Stimulated activated CD8-positive, alpha-beta memory T cell treated with anti-CD3 and anti-CD28 coated beads, Interleukin-4, amount 100 ng/mL, for 4 hours (primary cell): ENCODE results near the gene NIP7.
"Not testable (repeated sequence)": the region's sequence is repeated elsewhere in the genome, so short reads cannot be mapped to it uniquely, and the experiment has no call there.

Experiments used
- DNase-seq, 2 donors: peaks; one replicate each; pipeline ENCODE4 v3.0.0-alpha.2; 2020; ENCODE audit warnings: low read depth in 2 of 2, low spot score in 1 of 2

The NIP7 gene

DNA sequence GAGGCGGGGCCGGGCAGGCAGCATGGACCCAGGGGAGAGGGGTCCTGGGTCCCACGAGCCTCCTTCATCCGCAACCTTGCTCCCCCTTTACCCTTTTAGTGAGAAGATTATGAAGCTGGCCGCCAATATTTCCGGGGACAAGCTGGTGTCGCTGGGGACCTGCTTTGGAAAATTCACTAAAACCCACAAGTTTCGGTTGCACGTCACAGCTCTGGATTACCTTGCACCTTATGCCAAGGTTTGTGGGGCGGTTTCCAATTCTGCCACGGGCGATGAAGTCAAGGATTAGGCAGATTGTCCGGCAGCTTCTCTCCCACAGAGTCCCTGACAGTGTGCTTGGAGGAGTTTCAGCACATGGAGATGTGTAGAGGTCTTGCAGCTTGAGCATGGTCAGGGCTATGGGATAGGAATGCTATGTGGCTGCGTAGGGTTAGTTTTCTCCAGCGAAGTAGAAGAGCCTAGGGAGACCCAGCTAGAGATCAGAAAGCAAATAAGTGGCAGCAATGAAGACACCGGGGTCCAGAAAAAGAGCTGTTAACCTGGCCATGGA lies 598 bp downstream of the NIP7 start:
- no peak for DNase-seq

DNA sequence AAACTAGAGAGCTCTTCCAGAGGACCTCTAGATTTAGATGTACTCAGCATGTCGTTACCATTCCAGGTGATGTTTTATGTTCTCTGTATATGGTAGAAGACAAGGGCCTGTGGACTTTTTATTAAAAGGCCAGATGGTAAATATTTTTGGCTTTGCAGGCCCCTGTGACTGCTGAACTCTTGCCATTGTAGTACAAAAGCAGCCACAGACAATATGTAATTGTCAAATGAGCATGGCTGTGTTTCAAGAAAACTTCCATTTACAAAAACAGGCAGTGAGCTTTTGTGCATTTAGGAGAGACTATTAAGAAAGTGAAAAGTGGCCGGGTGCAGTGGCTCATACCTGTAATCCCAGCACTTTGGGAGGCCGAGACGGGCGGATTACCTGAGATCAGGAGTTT lies 4.6 kb downstream of the NIP7 start:
- no peak for DNase-seq

DNA sequence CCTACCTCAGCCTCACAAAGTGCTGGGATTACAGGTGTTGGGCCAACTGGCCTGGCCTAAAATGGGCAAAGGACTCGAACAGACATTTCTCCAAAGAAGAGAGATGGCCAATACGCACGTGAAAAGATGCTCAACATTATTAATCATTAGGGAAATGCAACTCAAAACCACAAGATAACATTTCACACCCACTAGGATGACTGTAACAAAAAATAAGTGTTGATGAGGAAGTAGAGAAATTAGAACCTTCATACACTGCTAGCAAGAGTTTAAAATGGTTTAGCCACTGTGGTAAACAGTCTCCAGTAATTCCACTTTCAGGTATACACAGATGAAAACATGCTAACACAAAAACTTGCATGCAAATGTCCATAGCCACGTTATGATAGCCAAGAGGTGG lies 6.4 kb downstream of the NIP7 start:
- DNase-seq, result no peak

DNA sequence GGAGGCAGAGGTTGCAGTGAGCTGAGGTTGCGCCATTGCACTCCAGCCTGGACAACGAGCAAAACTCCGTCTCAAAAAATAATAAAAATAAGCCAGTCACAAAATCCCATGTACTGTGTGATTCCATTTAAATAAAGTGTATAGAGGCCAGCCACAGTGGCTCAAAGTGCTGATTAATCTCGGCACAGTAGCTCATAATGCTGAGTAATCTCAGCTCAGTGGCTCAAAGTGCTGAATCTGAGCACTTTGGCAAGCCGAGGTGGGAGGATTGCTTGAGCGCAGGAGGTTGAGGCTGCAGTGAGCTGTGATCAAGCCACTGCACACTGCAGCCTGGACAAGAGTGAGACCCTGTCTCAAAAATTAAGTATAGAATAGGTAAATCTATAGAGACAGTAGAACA lies 7.1 kb downstream of the NIP7 start:
- no peak for DNase-seq

DNA sequence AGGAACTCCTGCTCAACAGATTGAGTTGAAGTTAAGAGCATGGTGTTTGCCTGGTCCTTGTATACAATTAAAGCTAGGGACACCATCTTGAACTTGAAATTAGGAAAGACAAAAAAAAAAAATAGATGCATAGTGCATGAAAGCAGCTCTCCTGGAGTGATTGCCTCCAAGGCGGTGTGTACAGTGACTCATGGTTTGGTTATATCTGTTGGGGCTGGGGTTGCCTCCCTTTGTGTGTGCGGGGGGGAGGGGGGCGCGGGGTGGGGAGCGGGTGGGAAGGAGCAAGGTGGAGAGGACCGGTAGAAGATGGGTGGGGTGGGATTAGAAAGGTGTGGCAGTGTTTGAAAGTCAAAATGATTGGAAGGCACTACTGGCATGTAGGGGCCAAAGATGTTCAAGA lies 8.7 kb downstream of the NIP7 start:
- DNase-seq, result no peak

DNA sequence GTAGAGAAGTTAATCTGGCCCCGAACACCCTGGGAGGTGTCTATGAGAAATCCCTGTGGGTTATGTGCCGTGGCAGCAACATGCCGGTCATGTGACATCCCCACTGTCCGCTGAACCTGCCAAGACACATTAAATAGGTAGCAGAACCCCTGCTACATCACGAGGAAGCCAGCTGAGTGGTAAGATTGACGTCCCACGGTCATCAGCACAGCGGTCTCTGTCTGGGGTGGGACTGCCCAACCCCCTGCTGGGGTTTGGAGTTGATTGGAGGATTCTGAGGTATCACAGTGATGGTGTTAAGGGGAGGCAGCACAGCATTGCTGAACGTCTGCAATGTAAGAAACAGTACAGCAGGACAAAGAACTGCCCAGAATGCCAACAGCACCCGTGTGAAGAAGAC lies 10.0 kb downstream of the NIP7 start:
- no peak for DNase-seq

DNA sequence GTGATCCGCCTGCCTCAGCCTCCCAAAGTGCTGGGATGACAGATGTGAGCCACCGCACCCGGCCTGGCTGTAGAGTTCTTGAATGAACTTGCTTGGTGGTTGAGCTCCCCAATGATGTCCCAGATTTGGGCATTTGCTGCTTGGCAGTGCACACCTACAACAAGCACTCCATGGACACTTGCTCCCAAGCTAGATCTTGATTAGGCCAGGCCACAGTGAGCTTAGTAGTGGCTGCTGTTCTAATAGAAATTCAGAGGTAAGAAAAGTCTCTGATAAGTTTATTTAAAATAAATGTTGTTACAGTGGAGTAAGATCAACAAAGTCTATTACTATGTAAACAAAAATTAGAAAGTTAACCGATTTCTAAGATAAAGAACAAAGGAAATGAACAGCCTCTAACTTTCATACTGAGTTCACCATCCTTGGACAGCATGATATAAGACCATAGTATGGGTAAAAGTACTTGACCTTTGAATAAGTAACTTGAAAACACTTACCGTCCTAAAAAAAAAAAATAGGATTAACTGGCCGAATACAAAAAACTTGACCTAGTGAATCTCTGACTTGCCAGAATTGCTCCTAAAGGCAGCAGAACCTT lies 11.1 kb downstream of the NIP7 start:
- DNase-seq, result no peak

DNA sequence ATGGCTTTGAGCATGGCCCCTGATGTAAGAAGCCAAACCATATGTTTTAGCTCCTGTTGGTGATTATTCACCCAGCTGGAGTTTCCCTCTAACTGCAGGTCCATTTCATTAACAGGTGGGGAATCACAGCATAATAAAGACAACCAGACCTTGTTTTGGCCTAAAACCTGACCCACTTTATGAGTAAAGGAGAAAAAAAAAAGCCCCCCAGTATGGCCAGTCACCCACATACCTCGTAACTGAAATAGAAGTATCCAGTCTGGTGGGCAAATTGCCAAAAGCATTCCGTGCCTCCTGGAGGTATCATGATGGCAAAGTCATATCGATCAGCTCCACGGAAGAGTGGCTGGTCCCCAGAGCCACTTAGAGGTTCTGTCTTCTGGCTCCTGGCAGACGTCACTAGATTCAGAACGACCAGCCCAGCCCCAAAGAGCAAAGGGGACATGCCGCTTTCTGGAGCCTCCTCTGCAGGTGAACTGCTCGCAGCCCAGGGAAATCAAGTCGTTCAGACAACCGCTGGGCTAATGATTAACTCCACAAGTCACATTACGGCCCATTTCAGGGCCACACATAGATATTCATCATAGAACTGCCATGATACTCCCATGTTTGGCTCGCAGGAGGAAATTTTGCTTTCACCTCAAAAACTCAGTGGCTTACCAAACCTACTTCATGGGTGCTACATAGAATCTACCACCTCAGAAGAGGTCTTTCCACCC lies 11.9 kb downstream of the NIP7 start, which contains the start of gene TMED6:
TMED6 (minus strand) TSS at position 478 of the 719 bp plus-strand sequence; CDS start at position 445, 33 bp downstream.
- DNase-seq, result no peak

DNA sequence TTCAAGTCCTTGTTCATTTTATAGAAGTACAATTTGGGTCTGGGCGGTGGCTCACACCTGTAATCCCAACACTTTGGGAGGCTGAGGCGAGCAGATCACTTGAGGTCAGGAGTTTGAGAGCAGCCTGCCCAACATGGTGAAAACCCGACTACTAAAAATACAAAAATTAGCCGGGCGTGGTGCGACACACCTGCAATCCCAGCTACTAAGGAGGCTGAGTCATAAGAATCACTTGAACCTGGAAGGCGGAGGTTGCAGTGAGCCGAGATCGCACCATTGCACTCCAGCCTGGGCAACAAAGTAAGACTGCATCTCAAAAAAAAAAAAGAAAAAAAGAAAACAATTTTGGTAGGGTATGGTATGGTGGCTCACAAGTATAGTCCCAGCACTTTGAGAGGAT lies 20.5 kb downstream of the NIP7 start:
- not testable (repeated sequence) for DNase-seq

DNA sequence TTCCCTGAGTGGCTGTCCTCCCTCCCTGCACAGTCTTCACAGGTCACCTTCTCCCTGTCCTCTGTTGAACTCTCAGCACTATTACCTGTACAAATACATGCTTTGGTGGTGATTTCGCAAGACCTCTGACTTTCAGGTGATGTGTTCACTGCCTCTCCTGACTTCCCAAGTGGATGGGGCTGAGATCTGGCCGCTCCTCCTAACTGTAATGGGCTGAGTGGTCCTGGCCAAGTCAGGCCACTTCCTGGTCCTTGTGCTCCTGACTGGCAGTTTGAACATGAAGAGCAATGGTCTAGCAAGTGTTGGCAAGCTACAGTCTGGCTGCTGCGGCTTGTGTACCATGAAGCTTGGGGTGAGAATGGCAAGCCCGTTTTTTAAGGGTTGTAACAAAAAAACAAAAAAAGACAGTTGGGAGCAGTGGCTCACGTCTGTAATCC lies 23.7 kb downstream of the NIP7 start:
- DNase-seq, result no peak

DNA sequence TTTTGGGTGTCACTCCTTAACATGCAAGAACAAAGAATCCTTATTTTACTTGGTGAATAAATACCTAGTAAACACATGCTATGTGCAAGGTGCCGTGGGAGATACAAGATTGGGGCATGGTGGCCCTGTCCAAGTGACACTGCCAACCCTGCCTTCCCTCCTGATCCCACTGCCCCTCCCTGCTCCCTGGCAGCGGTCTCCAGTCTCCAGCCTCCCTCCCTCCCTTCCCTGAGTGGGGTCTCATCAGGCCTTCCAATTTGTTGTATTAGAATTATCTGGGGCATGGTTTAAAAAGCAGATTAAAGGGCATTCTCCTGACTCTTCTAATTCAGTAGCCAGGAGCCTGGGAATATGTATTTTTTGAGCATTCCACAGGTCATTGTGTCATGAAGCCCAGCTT lies 24.5 kb downstream of the NIP7 start:
- DNase-seq, result no peak

DNA sequence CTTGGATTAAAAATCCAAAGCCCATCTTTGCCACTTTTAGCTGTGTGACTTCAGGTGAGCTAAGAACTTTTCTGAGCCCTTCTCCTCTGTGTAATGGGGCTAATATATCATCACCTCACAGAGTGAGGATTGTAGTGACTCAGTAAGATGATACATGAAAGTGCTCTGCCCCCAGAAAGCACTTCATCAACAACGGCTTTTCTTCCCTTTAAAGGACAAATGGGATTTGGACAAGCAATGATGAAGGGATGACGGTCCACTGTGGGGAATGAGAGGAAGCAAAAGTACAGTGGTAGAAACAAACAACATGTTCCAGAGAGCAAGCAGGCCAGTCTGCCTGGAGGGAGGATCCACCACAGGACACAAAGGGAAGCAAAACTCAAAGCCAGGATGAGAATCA lies 26.3 kb downstream of the NIP7 start:
- no peak for DNase-seq

DNA sequence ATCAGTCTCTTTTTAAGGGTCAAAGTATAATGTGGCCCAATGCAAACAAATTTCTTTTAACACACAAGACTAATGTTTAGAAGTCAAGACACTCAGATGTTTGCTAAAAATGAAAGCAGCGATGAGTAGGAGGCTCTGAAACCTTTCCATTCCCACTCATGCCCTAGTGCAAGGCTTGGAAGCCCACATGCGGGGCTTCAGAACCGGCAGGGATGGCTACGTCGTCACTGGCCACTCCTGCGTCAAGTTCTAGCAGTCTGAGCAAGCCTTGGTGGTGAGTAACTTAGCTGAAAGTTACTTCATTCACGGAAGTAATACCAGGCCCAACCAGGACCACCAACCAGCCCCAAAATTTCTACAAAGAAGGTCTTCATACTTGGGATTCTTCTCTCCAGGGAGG lies 26.9 kb downstream of the NIP7 start:
- no peak for DNase-seq

DNA sequence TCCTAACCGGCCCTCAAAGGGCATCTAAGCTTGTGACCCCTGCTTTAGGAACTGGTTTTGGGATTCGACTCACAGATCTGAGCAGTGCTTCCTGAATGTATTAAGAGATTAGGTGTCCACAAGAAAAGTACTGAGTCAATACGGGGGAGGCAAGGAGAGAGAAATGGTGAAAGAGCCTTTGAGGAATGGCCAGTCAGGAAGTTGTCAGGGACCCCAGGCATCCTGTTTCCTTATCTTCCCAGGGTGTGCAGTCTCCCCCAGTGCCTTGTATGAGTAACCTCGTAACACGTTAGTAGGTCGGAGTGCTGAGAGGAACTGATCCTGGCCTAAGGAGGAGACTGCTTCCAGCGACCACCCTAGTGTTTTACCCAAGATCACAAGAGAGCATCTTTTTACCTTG lies 28.4 kb downstream of the NIP7 start:
- DNase-seq, result no peak

DNA sequence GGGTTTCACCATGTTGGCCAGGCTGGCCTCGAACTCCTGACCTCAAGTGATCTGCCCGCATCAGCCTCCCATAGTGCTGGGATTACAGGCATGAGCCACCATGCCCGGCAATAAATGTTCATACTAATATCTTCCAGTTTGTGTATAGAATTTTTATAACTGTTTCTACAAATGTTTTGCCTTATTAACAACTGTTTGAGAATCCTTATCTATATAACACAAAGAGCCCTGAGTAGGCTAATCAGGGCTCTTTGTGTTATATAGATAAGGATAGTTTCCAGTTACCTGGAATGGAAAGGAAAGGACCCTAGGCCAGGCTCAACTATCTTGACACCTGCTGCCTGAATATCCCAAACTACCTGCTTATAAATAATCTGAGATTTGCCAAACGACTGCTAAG lies 29.3 kb downstream of the NIP7 start:
- DNase-seq, result no peak

DNA sequence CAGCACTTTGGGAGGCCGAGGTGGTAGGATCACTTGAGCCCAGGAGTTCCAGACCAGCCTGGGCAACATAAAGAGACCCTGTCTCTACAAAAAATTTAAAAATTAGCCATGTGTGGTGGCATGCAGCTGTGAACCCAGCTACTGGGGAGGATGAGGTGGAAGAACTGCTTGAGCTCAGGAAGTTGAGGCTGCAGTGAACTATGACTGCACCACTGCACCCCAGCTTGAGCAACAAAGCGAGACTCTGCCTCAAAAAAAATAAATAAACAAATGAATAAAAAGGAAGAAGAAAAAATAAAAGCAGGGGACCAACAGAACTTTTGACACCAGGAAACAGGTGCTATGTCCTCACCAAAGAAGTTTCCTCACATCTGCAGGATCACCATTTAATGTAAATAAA lies 32.0 kb downstream of the NIP7 start:
- no peak for DNase-seq

DNA sequence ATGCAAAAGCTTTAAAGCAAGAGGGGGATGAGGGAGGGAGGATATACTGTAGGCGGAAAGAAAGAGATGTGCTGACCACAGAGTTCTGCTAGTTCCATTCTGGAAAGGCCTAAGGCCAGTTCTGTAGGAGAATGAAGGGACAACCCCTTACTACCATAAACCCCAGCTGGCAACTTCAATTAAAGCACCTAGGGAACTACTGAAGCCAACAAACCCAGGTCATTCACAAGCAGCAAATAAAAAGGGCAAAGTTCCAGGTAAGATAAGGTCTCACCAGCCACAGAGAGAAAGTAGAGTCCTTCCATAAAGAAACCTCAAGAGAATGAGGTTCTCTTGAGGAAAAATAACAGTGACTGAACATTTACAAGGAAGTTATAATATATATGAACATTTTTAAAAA lies 33.4 kb downstream of the NIP7 start:
- DNase-seq, result no peak

DNA sequence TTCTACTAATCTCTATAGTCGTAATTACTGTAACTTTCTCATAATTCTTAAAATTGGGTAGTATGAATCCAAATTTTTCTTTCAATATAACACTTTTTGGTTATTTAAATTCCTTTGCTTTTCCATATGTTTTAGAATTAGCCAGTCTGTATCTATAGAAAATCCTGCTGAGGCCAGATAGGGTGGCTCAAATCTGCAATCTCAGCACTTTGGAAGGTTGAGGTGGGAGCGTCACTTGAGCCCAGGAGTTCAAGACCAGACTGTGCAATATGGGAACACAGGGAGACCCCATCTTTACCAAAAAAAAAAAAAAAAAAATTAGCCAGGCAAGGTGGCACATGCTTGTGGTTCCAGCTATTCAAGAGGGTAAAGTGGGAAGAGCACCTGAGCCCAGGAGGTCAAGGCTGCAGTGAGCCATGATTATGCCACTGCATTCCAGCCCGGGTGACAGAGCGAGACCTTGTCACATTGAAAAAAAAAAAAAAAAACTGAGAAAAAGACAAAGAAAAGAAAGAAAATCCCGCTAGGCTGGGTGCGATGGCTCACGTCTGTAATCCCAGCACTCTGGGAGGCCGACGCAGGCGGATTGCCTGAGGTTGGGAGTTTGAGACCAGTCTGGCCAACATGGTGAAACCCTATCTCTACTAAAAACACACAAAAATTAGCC lies 37.0 kb downstream of the NIP7 start:
- DNase-seq, result no peak

DNA sequence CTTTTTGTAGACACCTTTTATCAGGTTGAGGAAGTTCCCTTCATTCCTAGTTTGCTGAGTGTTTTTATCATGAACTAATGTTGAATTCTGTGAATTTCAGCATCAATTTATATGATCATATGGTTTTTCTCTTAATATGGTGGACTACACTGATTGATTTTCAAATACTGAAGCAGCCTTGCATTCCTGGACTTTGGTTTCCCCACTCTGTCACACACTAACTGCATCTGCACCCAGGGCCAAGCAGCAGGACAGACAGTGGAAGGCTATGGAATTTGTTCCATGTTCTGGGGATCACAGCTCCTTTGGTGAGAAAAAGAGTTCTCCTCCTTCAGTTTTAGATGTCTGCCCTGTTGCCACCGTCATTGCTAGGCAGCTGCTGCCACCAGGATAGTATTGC lies 38.5 kb downstream of the NIP7 start:
- no peak for DNase-seq

DNA sequence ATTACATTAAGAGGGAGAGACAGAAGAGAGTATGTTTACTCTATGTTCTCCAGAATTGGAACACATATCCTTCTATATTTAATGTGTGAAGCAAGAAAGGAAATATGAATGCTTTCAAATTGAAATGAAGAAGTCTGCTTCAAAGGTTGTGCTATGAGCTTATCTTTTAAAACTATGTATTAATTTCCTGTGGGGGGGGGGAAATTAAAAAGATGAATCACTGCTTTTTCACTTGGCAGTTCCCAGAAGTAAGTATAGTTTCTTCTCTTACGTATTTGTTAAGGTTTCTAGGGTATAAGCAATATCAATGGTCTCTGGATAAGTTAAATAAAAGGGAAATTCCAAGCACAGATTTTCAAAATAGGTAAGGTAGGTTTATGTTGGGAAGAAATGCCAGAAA lies 39.2 kb downstream of the NIP7 start:
- no peak for DNase-seq

DNA sequence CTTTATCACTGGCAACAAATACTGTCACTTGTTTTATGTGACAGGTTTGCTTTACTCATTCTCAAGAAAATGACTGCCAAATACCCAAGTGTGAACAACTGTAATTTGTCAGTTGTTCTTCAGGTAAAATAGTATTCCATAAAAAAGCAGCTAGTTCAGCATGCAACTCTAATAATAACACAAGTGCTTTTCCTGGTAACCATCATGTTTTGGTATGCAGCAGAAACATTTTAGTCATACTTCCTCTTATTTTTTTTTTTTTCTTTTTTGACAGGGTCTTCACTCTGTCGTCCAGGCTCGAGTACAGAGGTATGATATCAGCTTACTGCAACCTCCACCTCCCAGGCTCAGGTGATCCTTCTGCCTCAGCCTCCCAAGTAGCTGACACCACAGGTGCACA lies 41.7 kb downstream of the NIP7 start:
- no peak for DNase-seq

DNA sequence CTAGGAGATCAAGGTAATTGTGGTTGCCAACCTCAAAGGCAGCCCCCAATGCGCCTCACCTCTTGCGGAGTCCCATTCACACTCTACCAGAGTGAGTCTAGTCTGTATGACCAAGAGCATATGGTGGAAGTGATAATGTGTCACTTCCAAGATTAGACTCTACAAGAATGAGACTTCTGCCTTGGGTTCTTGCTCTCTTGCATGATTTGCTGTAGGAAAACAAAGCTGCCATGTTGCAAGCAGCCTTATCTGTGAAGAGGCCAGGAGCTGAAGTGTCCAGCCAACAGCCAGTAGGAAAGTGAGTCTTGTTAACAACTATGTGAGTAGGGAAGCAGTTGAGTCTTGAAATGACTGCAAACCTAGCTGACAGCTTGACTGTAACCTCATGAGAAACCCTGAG lies 42.8 kb downstream of the NIP7 start:
- DNase-seq, result no peak
